NCI-H69 (cell line): ENCODE data around the gene RWDD4.

ENCODE experiments used
- DNase-seq: peaks from one replicate; lab custom pipeline; 2025; lab: John Stamatoyannopoulos, UW

The RWDD4 gene

DNA sequence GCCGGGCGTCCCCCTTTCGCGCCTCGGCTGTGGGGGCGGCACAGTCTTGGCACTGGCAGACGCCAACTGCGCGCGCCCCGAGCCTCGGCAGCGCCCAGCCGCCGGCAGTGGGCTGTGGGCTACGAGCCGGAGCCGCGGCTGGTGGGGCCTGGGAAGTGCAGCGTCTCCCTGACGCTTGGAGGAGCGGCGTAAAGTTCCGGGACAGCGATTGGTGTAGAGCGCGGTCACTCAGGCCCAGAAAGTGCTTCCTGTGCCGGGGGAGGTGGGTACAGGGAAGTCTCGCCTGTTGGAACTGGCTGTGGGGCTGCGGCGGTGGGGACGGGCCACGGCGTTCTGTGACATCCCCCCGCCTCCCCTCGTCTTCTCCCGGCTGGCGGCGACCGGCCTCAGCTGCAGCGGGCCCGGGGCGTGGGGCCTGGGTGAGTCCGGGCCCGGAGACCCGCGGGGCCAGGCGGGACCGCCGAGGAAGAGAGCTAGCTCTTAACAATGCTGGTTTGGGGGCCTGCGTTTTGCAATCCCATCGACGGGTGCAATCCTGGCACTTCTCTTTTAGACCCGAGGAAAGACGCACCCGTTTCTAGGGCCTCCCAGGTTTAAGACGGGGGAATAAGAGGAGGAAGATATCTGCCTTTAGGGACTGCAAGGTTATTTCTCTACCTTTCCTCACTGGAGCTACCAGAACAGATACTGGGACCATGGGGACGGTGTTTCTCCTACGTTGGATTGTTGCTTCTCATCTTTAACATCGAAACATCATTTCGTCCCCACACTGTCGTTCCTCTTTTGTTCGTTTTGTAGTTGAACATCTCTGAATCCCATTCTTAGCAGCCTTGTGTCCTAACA, at the start of gene RWDD4, which contains the start of gene TRAPPC11:
TSS of gene RWDD4 (minus strand) at position 157 of the 843 bp plus-strand sequence. CDS start 233 bp downstream, outside the sequence.
TSS of gene TRAPPC11 (plus strand) at position 265 of the 843 bp plus-strand sequence. CDS start 4,575 bp downstream, outside the sequence.
- DNase-seq: peak; percentile 95

GRCh38 chr4:183702492-183702891, 43.5 kb upstream of the RWDD4 start:
- no peak for DNase-seq

- DNase-seq: no peak
Observed at GRCh38 chr4:183700407-183700806, 41.4 kb upstream of the RWDD4 start.

DNA sequence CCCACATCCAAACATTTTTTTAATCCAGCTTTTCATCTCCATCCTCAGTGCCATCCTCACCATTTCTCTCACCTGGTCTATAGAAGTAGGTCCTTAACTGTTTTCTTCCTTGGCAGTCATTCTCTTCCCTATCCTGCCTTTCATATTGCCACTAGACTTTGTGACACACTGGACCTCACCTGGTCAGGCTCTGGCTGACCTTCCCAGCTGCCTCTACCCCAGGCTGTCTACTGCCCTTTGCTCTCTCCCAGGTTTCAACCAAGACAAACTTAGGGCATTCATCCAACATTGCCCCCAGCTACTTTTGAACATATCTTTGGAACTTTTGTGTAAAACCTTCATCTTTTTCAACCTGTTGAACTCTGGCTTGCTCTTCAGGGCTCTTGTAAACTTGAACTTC, 39.9 kb upstream of the RWDD4 start:
- DNase-seq: no peak

DNA sequence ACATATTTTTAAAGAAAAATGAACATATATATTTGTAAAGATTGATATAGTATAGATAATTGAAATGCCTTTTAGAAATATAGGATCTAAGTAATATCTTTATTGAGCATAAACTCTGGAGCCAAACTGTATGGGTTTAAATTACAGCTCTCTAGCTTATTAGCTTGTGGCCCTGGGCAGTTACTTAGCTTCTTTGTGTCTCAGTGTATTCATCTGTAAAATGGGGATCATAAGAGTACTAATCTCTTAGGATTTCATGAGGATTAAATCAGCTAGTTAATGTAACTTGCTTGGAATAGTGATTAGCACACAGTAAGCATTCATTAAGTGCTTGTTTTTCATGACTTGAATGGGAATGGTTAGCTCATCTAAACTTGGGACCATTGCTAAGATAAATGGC, 32.9 kb upstream of the RWDD4 start:
- DNase-seq: no peak

DNA sequence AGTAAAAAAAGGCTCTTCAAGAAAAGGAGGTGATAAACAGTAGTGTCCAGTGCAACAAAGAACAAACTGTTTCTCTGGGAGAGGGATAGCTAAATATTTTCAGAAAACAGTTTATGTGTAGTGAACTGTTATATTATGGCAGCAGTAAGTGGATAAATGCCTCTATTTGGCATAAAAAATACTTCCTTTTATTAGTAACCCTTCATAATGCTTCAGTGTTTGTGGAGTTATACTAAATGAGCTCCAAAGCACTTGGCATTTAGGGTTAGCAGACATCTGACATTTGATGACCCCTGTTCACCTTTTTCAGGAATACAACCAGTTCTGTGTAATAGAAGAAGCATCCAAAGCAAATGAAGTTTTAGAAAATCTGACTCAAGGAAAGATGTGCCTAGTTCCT, 32.0 kb upstream of the RWDD4 start:
- no peak for DNase-seq

GRCh38 chr4:183688216-183688615, 29.2 kb upstream of the RWDD4 start:
- no peak for DNase-seq

- no peak for DNase-seq
Observed at GRCh38 chr4:183686461-183686860, 27.5 kb upstream of the RWDD4 start.

- no peak for DNase-seq
Observed at GRCh38 chr4:183681119-183681518, 22.1 kb upstream of the RWDD4 start.

DNA sequence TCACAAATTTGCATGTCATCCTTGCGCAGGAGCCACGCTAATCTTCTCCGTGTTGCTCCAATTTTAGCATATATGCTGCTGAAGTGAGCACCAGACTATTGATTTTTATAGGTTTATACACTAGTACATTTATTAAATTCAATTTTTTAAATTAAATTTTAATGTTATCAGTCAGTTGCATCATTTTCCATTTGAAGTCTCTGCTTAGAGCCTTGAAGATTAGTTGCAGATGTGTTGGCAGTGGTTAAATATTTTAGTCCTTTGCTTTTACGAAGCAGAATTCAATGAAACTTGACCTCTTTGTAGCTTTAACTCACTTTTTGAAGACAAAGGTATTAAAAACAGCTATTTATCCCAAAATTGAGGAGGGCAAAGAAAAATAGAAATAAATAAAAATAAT, 16.6 kb upstream of the RWDD4 start:
- DNase-seq: no peak

DNA sequence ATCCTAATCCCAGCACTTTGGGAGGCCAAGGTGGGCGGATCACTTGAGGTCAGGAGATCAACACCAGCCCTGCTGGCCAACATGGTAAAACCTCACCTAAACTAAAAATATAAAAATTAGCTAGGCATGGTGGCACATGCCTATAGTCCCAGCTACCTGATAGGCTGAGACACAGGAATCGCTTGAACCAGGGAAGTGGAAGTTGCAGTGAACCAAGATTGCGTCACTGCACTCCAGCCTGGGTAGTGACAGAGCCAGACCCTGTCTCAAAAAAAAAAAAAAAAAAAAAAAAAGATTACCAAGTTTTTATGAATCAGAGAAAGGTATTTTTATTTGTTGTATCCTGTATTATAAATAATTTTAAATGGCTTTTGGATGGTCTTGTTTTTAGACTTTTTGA, 15.2 kb upstream of the RWDD4 start:
- DNase-seq: no peak

DNA sequence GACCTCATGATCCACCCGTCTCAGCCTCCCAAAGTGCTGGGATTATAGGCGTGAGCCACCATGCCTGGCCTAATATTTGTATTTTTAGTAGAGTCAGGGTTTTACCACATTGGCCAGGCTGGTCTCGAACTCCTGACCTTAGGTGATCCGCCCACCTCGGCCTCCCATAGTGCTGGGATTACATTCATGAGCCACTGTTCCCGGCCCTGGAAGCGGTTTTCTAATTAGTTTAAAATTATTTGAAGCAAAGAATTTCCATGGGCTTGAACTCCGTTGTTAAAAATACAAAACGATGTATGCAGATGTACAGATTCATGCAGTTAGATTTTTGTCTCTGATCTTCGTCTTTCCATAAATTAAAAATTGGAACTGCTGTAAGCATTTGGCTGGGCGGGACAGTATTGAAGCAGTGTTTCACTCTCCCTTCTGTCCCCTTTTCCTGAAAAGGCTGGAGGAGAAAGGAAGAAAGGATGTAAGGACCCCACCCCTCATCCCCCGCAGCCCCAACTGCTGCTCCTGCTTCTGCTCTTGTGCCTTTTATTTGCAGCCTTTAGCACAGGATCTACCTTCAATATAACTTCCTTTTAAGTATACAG, 12.1 kb upstream of the RWDD4 start:
- no peak for DNase-seq

GRCh38 chr4:183670251-183670650, 11.3 kb upstream of the RWDD4 start:
- no peak for DNase-seq

DNA sequence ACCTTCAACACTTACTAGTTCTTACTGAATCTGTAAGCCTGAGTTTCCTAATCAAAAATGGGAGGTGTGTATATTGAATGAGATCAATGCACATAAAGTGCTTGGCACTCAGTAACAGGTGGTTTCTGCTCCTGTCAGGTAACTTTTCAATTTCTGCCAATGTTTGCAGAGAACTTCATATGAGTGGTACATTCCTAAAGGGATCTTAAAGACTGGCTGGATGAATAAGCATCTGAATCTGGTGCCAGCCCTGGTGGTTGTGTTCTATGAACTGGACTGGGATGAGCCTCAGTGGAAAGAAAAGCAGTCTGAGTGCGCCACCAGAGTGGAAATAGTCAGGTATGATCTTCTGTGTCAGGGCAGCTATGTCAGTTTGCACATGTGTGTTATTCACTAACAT, 7.1 kb upstream of the RWDD4 start:
- no peak for DNase-seq

DNA sequence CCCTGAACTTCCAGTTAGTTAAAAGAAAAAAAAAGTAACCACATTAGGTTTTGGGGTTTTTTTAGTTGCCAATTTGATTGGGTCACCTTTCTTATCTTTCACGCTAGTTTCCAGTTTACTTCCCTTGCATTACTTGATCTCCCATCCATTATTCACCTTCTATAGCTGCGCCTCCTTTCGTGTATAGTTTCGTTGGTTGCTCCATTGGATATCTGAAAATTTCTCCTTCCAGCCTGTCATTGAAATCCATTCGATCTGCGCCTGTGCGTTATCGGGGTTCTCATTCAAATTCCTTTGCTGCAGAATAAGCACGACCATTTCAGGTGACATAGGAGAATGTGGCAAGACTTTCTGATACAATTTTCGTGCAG, 872 bp upstream of the RWDD4 start:
- peak; percentile 25 for DNase-seq

DNA sequence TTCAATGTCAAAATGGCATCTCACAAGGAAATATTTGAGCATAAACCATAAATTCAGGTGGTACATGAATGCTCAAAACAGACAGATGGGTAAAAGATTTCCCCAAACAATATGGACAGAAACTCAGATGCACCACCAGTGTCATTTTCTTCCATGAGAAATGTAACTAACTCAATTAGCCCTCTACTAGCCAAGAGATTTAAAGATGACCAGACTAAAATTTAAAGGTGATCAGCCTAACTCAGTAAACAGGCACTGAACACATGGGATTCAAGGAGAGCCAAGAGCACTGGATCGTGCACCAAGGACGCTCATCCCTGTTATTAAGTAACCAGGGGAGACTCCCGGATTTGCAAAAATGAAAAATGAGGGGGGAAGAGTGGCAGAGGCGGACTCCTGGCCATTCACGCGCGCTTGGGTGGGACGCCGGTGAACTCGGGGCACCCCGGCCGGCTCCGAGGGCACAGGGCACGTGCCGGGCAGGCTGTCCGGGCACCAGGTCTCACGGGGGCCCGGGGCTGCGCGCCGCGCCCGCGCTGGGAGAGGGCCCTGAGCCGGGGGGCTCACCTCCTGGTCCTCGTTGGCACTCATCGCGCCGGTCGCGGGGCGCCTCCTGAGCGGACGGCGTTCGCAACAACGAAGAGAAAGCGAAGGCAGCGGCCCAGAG, 490 bp downstream of the RWDD4 start:
- peak; percentile 23 for DNase-seq

DNA sequence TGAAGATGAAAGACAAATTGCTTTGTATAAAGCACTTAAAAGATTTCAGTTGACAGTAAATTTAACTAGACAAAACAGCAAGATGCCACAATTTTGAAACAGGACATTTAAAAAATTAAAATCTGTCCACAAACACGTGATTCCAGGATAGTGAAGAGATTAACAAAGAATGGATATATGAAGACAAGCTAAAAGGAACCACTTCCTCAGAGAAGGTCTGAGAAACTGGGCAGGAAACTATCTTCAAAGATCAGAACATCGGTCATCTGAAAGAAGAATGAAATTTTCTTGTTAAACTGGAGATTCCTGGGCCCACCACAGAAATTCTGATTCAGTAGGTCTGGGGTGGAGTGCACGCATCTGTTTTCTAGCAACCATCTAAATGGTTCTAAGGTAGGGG, 1.4 kb downstream of the RWDD4 start:
- no peak for DNase-seq

DNA sequence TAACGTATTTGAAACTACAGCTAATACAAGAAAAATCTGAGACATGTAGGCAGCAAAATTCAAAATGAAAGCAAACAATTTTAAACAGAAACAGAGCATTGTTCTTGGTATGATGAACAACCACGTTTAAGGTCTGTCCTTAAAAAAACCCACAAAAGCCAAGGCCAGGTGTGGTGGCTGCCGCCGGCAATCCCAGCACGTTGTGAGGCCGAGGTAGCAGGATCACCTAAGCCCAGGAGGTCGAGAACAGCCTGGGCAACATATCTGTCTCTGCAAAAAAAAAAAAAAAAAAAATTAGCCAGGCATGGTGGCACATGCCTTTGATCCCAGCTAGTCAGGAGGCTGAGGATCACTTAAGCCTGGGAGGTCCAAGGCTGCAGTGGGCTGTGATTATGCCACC, 13.7 kb downstream of the RWDD4 start:
- no peak for DNase-seq

DNA sequence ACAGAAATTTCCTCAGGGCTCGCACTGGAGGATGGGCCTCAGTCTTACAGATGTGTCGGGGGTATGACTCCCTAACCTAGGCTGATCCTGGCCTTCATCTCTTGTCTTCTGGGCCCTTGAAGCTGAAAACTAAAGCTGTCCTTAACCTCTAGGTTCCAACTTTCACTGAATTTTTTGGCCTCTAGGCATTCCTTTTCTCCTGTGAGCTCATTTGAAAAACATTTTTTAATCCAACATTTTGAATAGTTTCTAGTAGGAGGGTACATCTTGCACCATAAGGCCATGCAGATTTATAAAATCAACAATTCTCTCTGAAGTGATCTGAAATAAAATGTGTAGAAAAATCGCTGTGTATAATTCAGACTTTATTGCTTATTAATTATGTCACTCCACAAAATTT, 19.7 kb downstream of the RWDD4 start:
- no peak for DNase-seq

GRCh38 chr4:183638436-183638835, 20.5 kb downstream of the RWDD4 start:
- DNase-seq: no peak

- no peak for DNase-seq
Observed at GRCh38 chr4:183637461-183637860, 21.5 kb downstream of the RWDD4 start.

GRCh38 chr4:183636923-183637322, 22.1 kb downstream of the RWDD4 start:
- DNase-seq: peak; percentile 13

DNA sequence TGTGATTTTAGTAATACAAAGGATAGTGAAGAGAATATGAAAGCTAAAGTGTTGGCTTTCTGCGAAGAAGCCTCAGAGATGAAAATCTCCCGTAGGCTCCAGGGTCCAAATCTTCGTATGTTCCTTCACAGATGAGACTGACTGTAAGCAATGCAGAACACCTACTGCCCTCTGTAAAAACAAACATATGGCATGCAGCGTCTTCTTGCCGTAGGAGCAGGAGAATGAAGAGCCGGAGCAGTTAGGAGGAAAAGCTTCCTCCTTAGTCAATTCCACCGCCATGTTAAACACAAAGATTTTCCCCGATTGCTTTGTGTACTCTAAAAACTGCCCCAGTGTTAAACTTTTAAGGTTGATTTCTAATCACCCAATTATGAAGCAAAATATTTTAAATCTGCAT, 22.5 kb downstream of the RWDD4 start:
- DNase-seq: peak; percentile 60
